CD14-positive monocyte (primary cell): Measurements from ENCODE around the gene GYG2. TPM values are rescaled to one million over a fixed set of nuclear protein-coding genes. Genes with fewer than 3 reads are reported as not detected.
A peak's percentile ranks its signal among the peaks of the same experiment; 100 is the strongest.

ENCODE experiments used
- DNase-seq, 3 donors: peaks; one replicate each; pipeline ENCODE4 v3.0.0-alpha.2; 2011 to 2022
- H2AFZ ChIP-seq: 2 replicates; pipeline ENCODE4 v1.6.0; 2012; ENCODE audit warnings: mild to moderate bottlenecking, low read depth, low read length, inconsistent platforms; ENCODE audit not compliant: insufficient read depth, poor library complexity, severe bottlenecking
- H3K27ac ChIP-seq, 2 donors: 1 replicate in 1 of 2; 2 replicates in 1 of 2; pipeline ENCODE4 v1.5.1; 2012 to 2013; ENCODE audit warnings: low read length in 2 of 2, control low read depth in 1 of 2, inconsistent platforms in 1 of 2, low read depth in 1 of 2, mild to moderate bottlenecking in 1 of 2
- H3K27me3 ChIP-seq, 2 donors: one replicate each; pipeline versions ENCODE4 v1.6.0 to v1.6.1; 2011 to 2013; ENCODE audit warnings: low read length in 2 of 2; ENCODE audit not compliant: control insufficient read depth in 2 of 2, insufficient read depth in 2 of 2
- H3K36me3 ChIP-seq, 2 donors: replicated peaks in 1 of 2; 1 replicate in 1 of 2; 2 replicates in 1 of 2; pipeline versions ENCODE4 v1.5.1 to v1.6.1; 2012 to 2013; ENCODE audit warnings: low read length in 2 of 2, control low read depth in 1 of 2, inconsistent platforms in 1 of 2, mild to moderate bottlenecking in 1 of 2; ENCODE audit not compliant: insufficient read depth in 2 of 2, control insufficient read depth in 1 of 2
- H3K4me1 ChIP-seq, 2 donors: 1 replicate in 1 of 2; 2 replicates in 1 of 2; pipeline versions ENCODE4 v1.5.1 to v1.6.1; 2012 to 2013; ENCODE audit warnings: low read length in 2 of 2, control low read depth in 1 of 2, inconsistent platforms in 1 of 2, mild to moderate bottlenecking in 1 of 2, moderate library complexity in 1 of 2; ENCODE audit not compliant: insufficient read depth in 2 of 2, control insufficient read depth in 1 of 2
- H3K4me2 ChIP-seq: replicated peaks from 2 replicates; pipeline ENCODE3; 2012; ENCODE audit warnings: low read length, moderate library complexity, mild to moderate bottlenecking; ENCODE audit not compliant: poor library complexity, severe bottlenecking; ENCODE audit errors: extremely low read depth
- H3K4me3 ChIP-seq, 3 experiments: fragments of 200-600 bp in 1 of 3; sonication (generic) in 1 of 3; replicated peaks in 1 of 3; 1 replicate in 2 of 3; 2 replicates in 1 of 3; pipeline ENCODE4 v1.5.1; 2011 to 2013; ENCODE audit warnings: low read length in 3 of 3, mild to moderate bottlenecking in 3 of 3, control low read depth in 2 of 3, low read depth in 2 of 3, inconsistent platforms in 1 of 3, moderate library complexity in 1 of 3
- H3K79me2 ChIP-seq: 2 replicates; pipeline ENCODE4 v1.6.0; 2012; ENCODE audit warnings: mild to moderate bottlenecking, control low read depth, inconsistent platforms, low read length, moderate library complexity; ENCODE audit not compliant: insufficient read depth
- H3K9ac ChIP-seq: 2 replicates; pipeline ENCODE4 v1.6.0; 2017; ENCODE audit warnings: low read length, mild to moderate bottlenecking; ENCODE audit not compliant: insufficient read depth, poor library complexity, severe bottlenecking
- H3K9me3 ChIP-seq, 2 donors: replicated peaks in 1 of 2; 1 replicate in 1 of 2; 2 replicates in 1 of 2; pipeline versions ENCODE4 v1.5.1 to v1.6.1; 2012 to 2013; ENCODE audit warnings: low read length in 2 of 2, control low read depth in 1 of 2; ENCODE audit not compliant: control insufficient read depth in 1 of 2, insufficient read depth in 1 of 2
- H4K20me1 ChIP-seq: 2 replicates; pipeline ENCODE4 v1.6.0; 2012; ENCODE audit warnings: mild to moderate bottlenecking, low read length, control low read depth, moderate library complexity; ENCODE audit not compliant: insufficient read depth
- H3K27ac Mint-ChIP-seq, 7 donors: one replicate each; pipeline ENCODE4 v1.8.0; 2020; ENCODE audit warnings: mild to moderate bottlenecking in 7 of 7, mixed read lengths in 7 of 7, moderate library complexity in 6 of 7, inconsistent platforms in 2 of 7
- H3K27me3 Mint-ChIP-seq, 3 donors: one replicate each; pipeline ENCODE4 v1.8.0; 2021 to 2022; ENCODE audit warnings: low read depth in 3 of 3, mild to moderate bottlenecking in 3 of 3, mixed read lengths in 3 of 3, moderate library complexity in 3 of 3, inconsistent platforms in 1 of 3
- H3K36me3 Mint-ChIP-seq, 2 donors: one replicate each; pipeline ENCODE4 v1.8.0; 2020; ENCODE audit warnings: mixed read lengths in 2 of 2, inconsistent platforms in 1 of 2, mild to moderate bottlenecking in 1 of 2
- H3K4me1 Mint-ChIP-seq: one replicate; pipeline ENCODE4 v1.8.0; 2020; ENCODE audit warnings: mild to moderate bottlenecking, mixed read lengths
- H3K4me3 Mint-ChIP-seq, 2 donors: one replicate each; pipeline ENCODE4 v1.8.0; 2020; ENCODE audit warnings: mild to moderate bottlenecking in 2 of 2, mixed read lengths in 2 of 2, moderate library complexity in 1 of 2
- H3K9me3 Mint-ChIP-seq, 7 donors: one replicate each; pipeline ENCODE4 v1.8.0; 2020 to 2022; ENCODE audit warnings: mixed read lengths in 7 of 7, mild to moderate bottlenecking in 6 of 7, moderate library complexity in 6 of 7, inconsistent platforms in 2 of 7
- WGBS: methylation state at CpG from one replicate; pipeline ENCODE4 v1.1.5; 2013; ENCODE audit warnings: missing lambda C conversion rate; ENCODE audit not compliant: insufficient coverage; 5-methylcytosine and 5-hydroxymethylcytosine counted together
- intact Hi-C, 2 donors: fragments of 100-400 bp; cut with micrococcal nuclease; formaldehyde crosslinking; loops; one replicate each; pipeline versions ENCODE4 v1.15.0 to v1.15.1; 2023
- polyA plus RNA-seq, 3 donors: library from polyadenylated mRNA; depleted of rRNA in 1 of 3; unstranded in 2 of 3; stranded (reverse) in 1 of 3; fragments of 300-500 nt in 2 of 3; fragments of >200 nt in 1 of 3; fragmentation: Illumina TruSeq in 2 of 3; gene quantifications; 1 replicate in 2 of 3; 2 replicates in 1 of 3; pipeline ENCODE4 v1.2.3, GENCODE V29; 2012 to 2021
- TF ChIP-seq, protein P1 (sequence below): fragments of 200-600 bp; IDR thresholded peaks from one replicate; pipeline ENCODE4 v1.8.0; 2022; ENCODE audit warnings: antibody characterized with exemption, mild to moderate bottlenecking

GYG2 gene
- polyA plus RNA-seq, 3 donors, result not detected

DNA sequence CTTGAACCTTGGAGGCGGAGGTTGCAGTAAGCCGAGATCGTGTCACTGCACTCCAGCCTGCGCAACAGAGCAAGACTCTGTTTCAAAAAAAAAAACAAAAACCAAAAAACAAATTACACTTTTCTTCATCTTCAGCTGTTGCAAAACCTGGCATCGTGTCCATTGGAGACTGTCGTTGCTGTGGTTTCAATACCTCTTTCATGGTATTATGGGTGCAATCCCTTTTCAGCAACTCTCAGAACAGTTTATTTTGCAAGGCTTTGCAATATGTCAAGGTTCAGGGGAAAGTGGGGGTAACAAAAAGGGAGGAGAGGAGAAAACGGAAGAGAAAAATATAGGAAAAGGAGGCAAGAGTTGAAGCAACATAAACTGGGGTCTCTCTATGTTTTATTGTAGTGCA lies 59.6 kb downstream of the GYG2 start:
- Histone ChIP-seq H3K9ac (no peak overlapping the region), H3K27ac (peak overlapping the region; percentile 66 to 80), H3K9me3 (no peaks in the 10 kb centered on the region), H3K36me3 (no peaks in the 10 kb centered on the region), H3K4me1 (peaks cover 23 to 47% of the 10 kb centered on the region in 2 donors), H2AFZ (peak overlapping the region; percentile 85), H3K79me2 (no peaks in the 10 kb centered on the region), H4K20me1 (no peaks in the 10 kb centered on the region), H3K27me3 (no peaks in the 10 kb centered on the region), H3K4me3 (peak overlapping the region in 1 of 3 experiments; percentile 79), H3K4me2 (peak overlapping the region; percentile 80)
- DNase-seq, result peak; percentile 17 to 43 (median 18)
- H3K9me3 Mint-ChIP-seq, result no peaks in the 10 kb centered on the region
- peak overlapping the region; percentile 79 to 93 (median 89) for H3K27ac Mint-ChIP-seq
- no peaks in the 10 kb centered on the region for H3K36me3 Mint-ChIP-seq
- H3K4me3 Mint-ChIP-seq, result peak overlapping the region; percentile 84 to 90
- peaks cover 39% of the 10 kb centered on the region for H3K4me1 Mint-ChIP-seq
- intact Hi-C loops, result loop anchor here in 1 of 2 donors (2.0 kb wide), 1 partner anchor 46 kb away; no protein-coding TSS in a partner anchor
- TF ChIP-seq, protein P1, sequence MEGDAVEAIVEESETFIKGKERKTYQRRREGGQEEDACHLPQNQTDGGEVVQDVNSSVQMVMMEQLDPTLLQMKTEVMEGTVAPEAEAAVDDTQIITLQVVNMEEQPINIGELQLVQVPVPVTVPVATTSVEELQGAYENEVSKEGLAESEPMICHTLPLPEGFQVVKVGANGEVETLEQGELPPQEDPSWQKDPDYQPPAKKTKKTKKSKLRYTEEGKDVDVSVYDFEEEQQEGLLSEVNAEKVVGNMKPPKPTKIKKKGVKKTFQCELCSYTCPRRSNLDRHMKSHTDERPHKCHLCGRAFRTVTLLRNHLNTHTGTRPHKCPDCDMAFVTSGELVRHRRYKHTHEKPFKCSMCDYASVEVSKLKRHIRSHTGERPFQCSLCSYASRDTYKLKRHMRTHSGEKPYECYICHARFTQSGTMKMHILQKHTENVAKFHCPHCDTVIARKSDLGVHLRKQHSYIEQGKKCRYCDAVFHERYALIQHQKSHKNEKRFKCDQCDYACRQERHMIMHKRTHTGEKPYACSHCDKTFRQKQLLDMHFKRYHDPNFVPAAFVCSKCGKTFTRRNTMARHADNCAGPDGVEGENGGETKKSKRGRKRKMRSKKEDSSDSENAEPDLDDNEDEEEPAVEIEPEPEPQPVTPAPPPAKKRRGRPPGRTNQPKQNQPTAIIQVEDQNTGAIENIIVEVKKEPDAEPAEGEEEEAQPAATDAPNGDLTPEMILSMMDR, result no peak
- H3K27me3 Mint-ChIP-seq, result peaks cover 0 to 1% (median 0%) of the 10 kb centered on the region in 3 donors
- WGBS, result 0% methylated on average over 1 of the region's 7 CpGs

DNA sequence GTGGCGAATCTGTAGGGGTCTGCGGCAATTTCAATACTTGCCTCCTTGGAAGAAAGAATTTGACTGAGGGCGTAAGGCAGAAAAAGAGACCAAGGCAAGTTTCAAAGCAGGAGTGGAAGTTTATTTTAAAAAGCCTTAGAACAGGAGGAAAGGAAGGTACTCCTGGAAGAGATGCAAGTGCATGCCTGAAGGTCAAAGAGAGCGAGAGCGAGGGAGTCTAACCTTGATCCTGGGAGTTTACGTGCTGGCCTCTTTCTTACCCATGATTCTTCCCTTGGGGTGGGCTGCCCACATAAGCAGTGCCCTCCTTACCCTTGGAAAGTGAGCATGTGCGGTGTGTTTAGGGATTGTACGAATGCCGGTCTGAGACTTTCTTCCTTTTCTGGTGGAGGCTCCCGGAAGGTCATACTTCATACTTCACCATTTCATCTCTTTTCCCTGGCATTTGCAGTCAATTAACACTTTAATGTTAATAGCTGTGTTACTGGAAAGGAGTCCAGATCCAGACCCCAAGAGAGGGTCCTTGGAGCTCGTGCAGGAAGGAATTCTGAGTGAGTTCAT lies 60.4 kb downstream of the GYG2 start:
- intact Hi-C loops, result loop anchor here in 1 of 2 donors (2.0 kb wide), 1 partner anchor 46 kb away; no protein-coding TSS in a partner anchor
- Mint-ChIP-seq H3K4me1 (peaks cover 42% of the 10 kb centered on the region), H3K4me3 (peak overlapping the region; percentile 84 to 90), H3K9me3 (no peaks in the 10 kb centered on the region), H3K36me3 (no peaks in the 10 kb centered on the region), H3K27ac (peak overlapping the region; percentile 79 to 93 (median 87)), H3K27me3 (no peaks in the 10 kb centered on the region)
- TF ChIP-seq, protein P1, result no peak
- no CpG with 5 or more reads among the region's 11 CpGs for WGBS
- no peaks in the 10 kb centered on the region for H3K36me3 ChIP-seq
- H2AFZ ChIP-seq, result peak overlapping the region; percentile 85
- peak overlapping the region; percentile 80 for H3K4me2 ChIP-seq
- no peaks in the 10 kb centered on the region for H3K9me3 ChIP-seq
- DNase-seq, result no peak
- H3K4me3 ChIP-seq, result peak overlapping the region; percentile 48 to 99 (median 79)
- no peaks in the 10 kb centered on the region for H3K27me3 ChIP-seq
- H3K9ac ChIP-seq, result peak overlapping the region; percentile 60
- H3K4me1 ChIP-seq, result peaks cover 23 to 48% of the 10 kb centered on the region in 2 donors
- H4K20me1 ChIP-seq, result no peaks in the 10 kb centered on the region
- no peaks in the 10 kb centered on the region for H3K79me2 ChIP-seq
- peak overlapping the region; percentile 53 to 80 for H3K27ac ChIP-seq
